ENCODE measurements around the gene TAS2R14.

Gene TAS2R14

DNA sequence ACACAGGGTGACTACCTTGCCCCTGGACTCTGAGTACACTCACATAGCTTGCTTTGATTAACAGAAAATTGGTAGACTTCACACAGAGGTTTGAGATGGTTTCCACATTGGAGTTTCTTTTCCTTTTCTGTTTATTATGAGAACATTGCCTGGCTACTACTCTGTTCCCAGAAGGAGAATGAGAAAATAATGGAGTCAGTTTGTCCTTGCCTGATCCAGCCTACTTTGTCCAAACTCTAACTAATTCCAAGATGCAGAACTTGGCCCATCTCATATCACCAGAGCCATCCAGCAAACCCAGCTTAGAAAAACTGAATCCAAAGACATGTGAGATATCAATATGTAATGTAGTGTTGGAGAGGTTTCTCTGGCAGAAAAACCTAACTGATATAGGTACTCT lies 27.3 kb upstream of the TAS2R14 start:
- CTCF ChIA-PET = interaction anchor here (0.6 kb wide), 1 partner anchor 22 kb away, joined by 4 read pairs; no protein-coding TSS in a partner anchor

DNA sequence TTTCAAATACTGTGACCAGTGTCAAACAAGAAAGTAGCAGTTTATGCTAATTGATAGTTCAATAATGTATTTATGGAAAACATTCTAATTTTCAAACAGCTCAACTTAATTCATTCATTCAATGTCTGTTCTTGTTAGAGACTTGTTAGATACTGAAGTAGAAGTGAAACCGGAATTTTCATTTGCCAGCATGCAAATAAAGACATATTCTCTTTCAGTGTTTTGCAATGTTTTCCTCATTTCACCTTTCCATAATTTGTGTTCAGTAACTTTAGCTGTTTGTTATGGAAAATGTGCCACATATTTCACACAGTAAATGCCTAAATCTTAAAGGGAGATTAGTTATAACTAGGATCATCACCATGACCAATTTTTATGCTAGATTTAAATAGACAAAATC lies 26.4 kb upstream of the TAS2R14 start:
- Histone ChIP-seq H3K4me1 (ENCODE audit: control insufficient read depth, insufficient read depth, low read length) (no peaks in the 10 kb centered on the region), H3K27ac (ENCODE audit: extremely low read depth, low read depth, low read length) (no peak overlapping the region), H3K36me3 (ENCODE audit: control insufficient read depth in 2 of 2, insufficient read depth in 1 of 2, low read length in 2 of 2) (no peaks in the 10 kb centered on the region), H3K4me3 (ENCODE audit: low read depth, low read length) (no peak overlapping the region), H3K9me3 (ENCODE audit: control insufficient read depth, insufficient read depth, low read depth, low read length) (no peaks in the 10 kb centered on the region)
- TF ChIP-seq, protein P1, sequence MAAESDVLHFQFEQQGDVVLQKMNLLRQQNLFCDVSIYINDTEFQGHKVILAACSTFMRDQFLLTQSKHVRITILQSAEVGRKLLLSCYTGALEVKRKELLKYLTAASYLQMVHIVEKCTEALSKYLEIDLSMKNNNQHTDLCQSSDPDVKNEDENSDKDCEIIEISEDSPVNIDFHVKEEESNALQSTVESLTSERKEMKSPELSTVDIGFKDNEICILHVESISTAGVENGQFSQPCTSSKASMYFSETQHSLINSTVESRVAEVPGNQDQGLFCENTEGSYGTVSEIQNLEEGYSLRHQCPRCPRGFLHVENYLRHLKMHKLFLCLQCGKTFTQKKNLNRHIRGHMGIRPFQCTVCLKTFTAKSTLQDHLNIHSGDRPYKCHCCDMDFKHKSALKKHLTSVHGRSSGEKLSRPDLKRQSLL (tag by site-specific recombination; IDR thresholded peaks at IDR 0.05) = no peak
- TF ChIP-seq, protein P2, sequence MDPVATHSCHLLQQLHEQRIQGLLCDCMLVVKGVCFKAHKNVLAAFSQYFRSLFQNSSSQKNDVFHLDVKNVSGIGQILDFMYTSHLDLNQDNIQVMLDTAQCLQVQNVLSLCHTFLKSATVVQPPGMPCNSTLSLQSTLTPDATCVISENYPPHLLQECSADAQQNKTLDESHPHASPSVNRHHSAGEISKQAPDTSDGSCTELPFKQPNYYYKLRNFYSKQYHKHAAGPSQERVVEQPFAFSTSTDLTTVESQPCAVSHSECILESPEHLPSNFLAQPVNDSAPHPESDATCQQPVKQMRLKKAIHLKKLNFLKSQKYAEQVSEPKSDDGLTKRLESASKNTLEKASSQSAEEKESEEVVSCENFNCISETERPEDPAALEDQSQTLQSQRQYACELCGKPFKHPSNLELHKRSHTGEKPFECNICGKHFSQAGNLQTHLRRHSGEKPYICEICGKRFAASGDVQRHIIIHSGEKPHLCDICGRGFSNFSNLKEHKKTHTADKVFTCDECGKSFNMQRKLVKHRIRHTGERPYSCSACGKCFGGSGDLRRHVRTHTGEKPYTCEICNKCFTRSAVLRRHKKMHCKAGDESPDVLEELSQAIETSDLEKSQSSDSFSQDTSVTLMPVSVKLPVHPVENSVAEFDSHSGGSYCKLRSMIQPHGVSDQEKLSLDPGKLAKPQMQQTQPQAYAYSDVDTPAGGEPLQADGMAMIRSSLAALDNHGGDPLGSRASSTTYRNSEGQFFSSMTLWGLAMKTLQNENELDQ (tag by site-specific recombination; IDR thresholded peaks at IDR 0.05; ENCODE audit: low read depth) = no peak
- TF ChIP-seq ZNF10 (tag by site-specific recombination; IDR thresholded peaks at IDR 0.05) (no peak), KLF10 (tag by site-specific recombination; IDR thresholded peaks at IDR 0.05) (no peak), ZNF660 (tag by site-specific recombination; IDR thresholded peaks at IDR 0.05) (no peak), ZNF623 (tag by site-specific recombination; IDR thresholded peaks at IDR 0.05) (no peak), ZNF830 (tag by site-specific recombination; IDR thresholded peaks at IDR 0.05; ENCODE audit: low read depth) (no peak), ZNF664 (tag by site-specific recombination; IDR thresholded peaks at IDR 0.05) (no peak), KLF9 (tag by site-specific recombination; IDR thresholded peaks at IDR 0.05; ENCODE audit: low read depth) (no peak), OVOL3 (tag by site-specific recombination; IDR thresholded peaks at IDR 0.05) (no peak), ZEB2 (tag by site-specific recombination; IDR thresholded peaks at IDR 0.05) (no peak), ZNF624 (tag by site-specific recombination; IDR thresholded peaks at IDR 0.05) (no peak), ZNF155 (tag by site-specific recombination; IDR thresholded peaks at IDR 0.05) (no peak), ZNF529 (tag by site-specific recombination; IDR thresholded peaks at IDR 0.05; ENCODE audit: insufficient replicate concordance) (no peak), REPIN1 (tag by site-specific recombination; IDR thresholded peaks at IDR 0.05; ENCODE audit: low read depth) (no peak), FEZF1 (tag by site-specific recombination; IDR thresholded peaks at IDR 0.05) (no peak), ZNF571 (tag by site-specific recombination; IDR thresholded peaks at IDR 0.05) (no peak)
- TF ChIP-seq, protein P3, sequence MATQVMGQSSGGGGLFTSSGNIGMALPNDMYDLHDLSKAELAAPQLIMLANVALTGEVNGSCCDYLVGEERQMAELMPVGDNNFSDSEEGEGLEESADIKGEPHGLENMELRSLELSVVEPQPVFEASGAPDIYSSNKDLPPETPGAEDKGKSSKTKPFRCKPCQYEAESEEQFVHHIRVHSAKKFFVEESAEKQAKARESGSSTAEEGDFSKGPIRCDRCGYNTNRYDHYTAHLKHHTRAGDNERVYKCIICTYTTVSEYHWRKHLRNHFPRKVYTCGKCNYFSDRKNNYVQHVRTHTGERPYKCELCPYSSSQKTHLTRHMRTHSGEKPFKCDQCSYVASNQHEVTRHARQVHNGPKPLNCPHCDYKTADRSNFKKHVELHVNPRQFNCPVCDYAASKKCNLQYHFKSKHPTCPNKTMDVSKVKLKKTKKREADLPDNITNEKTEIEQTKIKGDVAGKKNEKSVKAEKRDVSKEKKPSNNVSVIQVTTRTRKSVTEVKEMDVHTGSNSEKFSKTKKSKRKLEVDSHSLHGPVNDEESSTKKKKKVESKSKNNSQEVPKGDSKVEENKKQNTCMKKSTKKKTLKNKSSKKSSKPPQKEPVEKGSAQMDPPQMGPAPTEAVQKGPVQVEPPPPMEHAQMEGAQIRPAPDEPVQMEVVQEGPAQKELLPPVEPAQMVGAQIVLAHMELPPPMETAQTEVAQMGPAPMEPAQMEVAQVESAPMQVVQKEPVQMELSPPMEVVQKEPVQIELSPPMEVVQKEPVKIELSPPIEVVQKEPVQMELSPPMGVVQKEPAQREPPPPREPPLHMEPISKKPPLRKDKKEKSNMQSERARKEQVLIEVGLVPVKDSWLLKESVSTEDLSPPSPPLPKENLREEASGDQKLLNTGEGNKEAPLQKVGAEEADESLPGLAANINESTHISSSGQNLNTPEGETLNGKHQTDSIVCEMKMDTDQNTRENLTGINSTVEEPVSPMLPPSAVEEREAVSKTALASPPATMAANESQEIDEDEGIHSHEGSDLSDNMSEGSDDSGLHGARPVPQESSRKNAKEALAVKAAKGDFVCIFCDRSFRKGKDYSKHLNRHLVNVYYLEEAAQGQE (tag by site-specific recombination; IDR thresholded peaks at IDR 0.05) = no peak
- TF ChIP-seq, protein P4, sequence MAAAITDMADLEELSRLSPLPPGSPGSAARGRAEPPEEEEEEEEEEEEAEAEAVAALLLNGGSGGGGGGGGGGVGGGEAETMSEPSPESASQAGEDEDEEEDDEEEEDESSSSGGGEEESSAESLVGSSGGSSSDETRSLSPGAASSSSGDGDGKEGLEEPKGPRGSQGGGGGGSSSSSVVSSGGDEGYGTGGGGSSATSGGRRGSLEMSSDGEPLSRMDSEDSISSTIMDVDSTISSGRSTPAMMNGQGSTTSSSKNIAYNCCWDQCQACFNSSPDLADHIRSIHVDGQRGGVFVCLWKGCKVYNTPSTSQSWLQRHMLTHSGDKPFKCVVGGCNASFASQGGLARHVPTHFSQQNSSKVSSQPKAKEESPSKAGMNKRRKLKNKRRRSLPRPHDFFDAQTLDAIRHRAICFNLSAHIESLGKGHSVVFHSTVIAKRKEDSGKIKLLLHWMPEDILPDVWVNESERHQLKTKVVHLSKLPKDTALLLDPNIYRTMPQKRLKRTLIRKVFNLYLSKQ (tag by site-specific recombination; IDR thresholded peaks at IDR 0.05; ENCODE audit: borderline replicate concordance) = no peak
- TF ChIP-seq, protein P5, sequence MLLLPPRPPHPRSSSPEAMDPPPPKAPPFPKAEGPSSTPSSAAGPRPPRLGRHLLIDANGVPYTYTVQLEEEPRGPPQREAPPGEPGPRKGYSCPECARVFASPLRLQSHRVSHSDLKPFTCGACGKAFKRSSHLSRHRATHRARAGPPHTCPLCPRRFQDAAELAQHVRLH (tag by site-specific recombination; IDR thresholded peaks at IDR 0.05) = no peak
- ChIA-PET CTCF (no interaction called here), POLR2A (no interaction called here)

More for the DNA sequence above, 27.3 kb upstream of the TAS2R14 start:
- no peak overlapping the region for H3K27ac ChIP-seq (ENCODE audit: extremely low read depth, low read depth, low read length)
- no peaks in the 10 kb centered on the region for H3K9me3 ChIP-seq (ENCODE audit: control insufficient read depth, insufficient read depth, low read depth, low read length)
- POLR2A ChIA-PET = no interaction called here
- no peaks in the 10 kb centered on the region for H3K4me1 ChIP-seq (ENCODE audit: control insufficient read depth, insufficient read depth, low read length)
- H3K4me3 ChIP-seq (ENCODE audit: low read depth, low read length) = no peak overlapping the region
- H3K36me3 ChIP-seq (ENCODE audit: control insufficient read depth in 2 of 2, insufficient read depth in 1 of 2, low read length in 2 of 2) = no peaks in the 10 kb centered on the region
- no peak for TF ChIP-seq ZNF707 (tag by site-specific recombination; IDR thresholded peaks at IDR 0.05)
- TF ChIP-seq ZBTB48 (tag by site-specific recombination; IDR thresholded peaks at IDR 0.05) = no peak
- TF ChIP-seq ZFP3 (tag by site-specific recombination; IDR thresholded peaks at IDR 0.05; ENCODE audit: low read depth) = no peak
- TF ChIP-seq ZNF610 (tag by site-specific recombination; IDR thresholded peaks at IDR 0.05; ENCODE audit: borderline replicate concordance) = no peak
- TF ChIP-seq ZNF10 (tag by site-specific recombination; IDR thresholded peaks at IDR 0.05) = no peak
- TF ChIP-seq, protein P6, sequence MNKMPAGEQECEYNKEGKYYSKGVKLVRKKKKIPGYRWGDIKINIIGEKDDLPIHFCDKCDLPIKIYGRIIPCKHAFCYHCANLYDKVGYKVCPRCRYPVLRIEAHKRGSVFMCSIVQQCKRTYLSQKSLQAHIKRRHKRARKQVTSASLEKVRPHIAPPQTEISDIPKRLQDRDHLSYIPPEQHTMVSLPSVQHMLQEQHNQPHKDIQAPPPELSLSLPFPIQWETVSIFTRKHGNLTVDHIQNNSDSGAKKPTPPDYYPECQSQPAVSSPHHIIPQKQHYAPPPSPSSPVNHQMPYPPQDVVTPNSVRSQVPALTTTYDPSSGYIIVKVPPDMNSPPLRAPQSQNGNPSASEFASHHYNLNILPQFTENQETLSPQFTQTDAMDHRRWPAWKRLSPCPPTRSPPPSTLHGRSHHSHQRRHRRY (tag by site-specific recombination; IDR thresholded peaks at IDR 0.05) = no peak
- TF ChIP-seq ZNF391 (tag by site-specific recombination; IDR thresholded peaks at IDR 0.05; ENCODE audit: borderline replicate concordance, low read depth) = no peak
- no peak for TF ChIP-seq ZNF266 (tag by site-specific recombination; IDR thresholded peaks at IDR 0.05; ENCODE audit: low read depth)
- TF ChIP-seq SCRT1 (tag by site-specific recombination; IDR thresholded peaks at IDR 0.05; ENCODE audit: borderline replicate concordance) = no peak
- no peak for TF ChIP-seq GLI4 (tag by site-specific recombination; IDR thresholded peaks at IDR 0.05)
- TF ChIP-seq ZNF76 (tag by site-specific recombination; IDR thresholded peaks at IDR 0.05; ENCODE audit: borderline replicate concordance, low read depth) = no peak
- no peak for TF ChIP-seq TCF7L2 (IDR thresholded peaks at IDR 0.05; ENCODE audit: borderline replicate concordance, low read depth, low read length)
- TF ChIP-seq ZNF175 (tag by site-specific recombination; IDR thresholded peaks at IDR 0.05) = no peak
